Caco-2 (cell line): ENCODE data around the gene ZNF579. TPM values are rescaled to one million over a fixed set of nuclear protein-coding genes. Genes with fewer than 3 reads are reported as not detected.

ENCODE experiments used
- BruUV-seq: library from RNA; stranded (reverse); fragments of 400-500 nt; replicated peaks from 2 replicates; lab custom pipeline; 2021; lab: Mats Ljungman, UMichigan
- CTCF ChIA-PET: fragments of 300-600 bp; sonication (Branson Sonifier 250); formaldehyde crosslinking; loops from one replicate; lab custom pipeline; 2022; ENCODE audit warnings: antibody characterized with exemption; lab: Charles Lee
- POLR2A ChIA-PET: fragments of 300-600 bp; sonication (Branson Sonifier 250); formaldehyde crosslinking; loops from one replicate; lab custom pipeline; 2022; ENCODE audit warnings: antibody characterized with exemption; lab: Charles Lee
- DNase-seq, 2 experiments: peaks; one replicate each; pipeline versions ENCODE4 v3.0.0 to v3.0.0-alpha.2; 2020 to 2022
- H3K27me3 ChIP-seq: replicated peaks from 2 replicates; pipeline ENCODE4 v1.6.0; 2011; ENCODE audit warnings: low read length; ENCODE audit not compliant: control insufficient read depth, insufficient read depth
- H3K36me3 ChIP-seq: 2 replicates; pipeline ENCODE4 v1.5.1; 2011; ENCODE audit warnings: low read length; ENCODE audit not compliant: control insufficient read depth, insufficient read depth
- H3K4me1 ChIP-seq: fragments of 250-450 bp; sonication (Bioruptor Pico); 2 replicates; pipeline ENCODE4 v1.5.1; 2020; ENCODE audit warnings: mild to moderate bottlenecking
- H3K4me3 ChIP-seq: 2 replicates; pipeline ENCODE4 v1.5.1; 2011; ENCODE audit warnings: low read depth, mild to moderate bottlenecking, control low read depth, low read length
- H3K9me3 ChIP-seq: fragments of 250-450 bp; sonication (Bioruptor Pico); 2 replicates; pipeline ENCODE4 v1.5.1; 2020; ENCODE audit warnings: mild to moderate bottlenecking, moderate library complexity
- H3K27ac Mint-ChIP-seq: one replicate; pipeline ENCODE4 v1.8.0; 2022; ENCODE audit warnings: mixed read lengths; ENCODE audit not compliant: unreplicated experiment
- H3K27me3 Mint-ChIP-seq: one replicate; pipeline ENCODE4 v1.8.0; 2022; ENCODE audit warnings: mixed read lengths; ENCODE audit not compliant: insufficient read depth, unreplicated experiment
- H3K36me3 Mint-ChIP-seq: one replicate; pipeline ENCODE4 v1.8.0; 2022; ENCODE audit warnings: mild to moderate bottlenecking, mixed read lengths; ENCODE audit not compliant: insufficient read depth, unreplicated experiment
- H3K4me1 Mint-ChIP-seq: one replicate; pipeline ENCODE4 v1.8.0; 2022; ENCODE audit warnings: low read depth, mixed read lengths; ENCODE audit not compliant: unreplicated experiment
- H3K4me3 Mint-ChIP-seq: one replicate; pipeline ENCODE4 v1.8.0; 2022; ENCODE audit warnings: mild to moderate bottlenecking, moderate library complexity, mixed read lengths; ENCODE audit not compliant: unreplicated experiment
- H3K9me3 Mint-ChIP-seq: one replicate; pipeline ENCODE4 v1.8.0; 2022; ENCODE audit warnings: mixed read lengths; ENCODE audit not compliant: unreplicated experiment
- intact Hi-C: fragments of 100-400 bp; cut with micrococcal nuclease; formaldehyde crosslinking; loops from one replicate; pipeline ENCODE4 v1.10.0; 2022; ENCODE audit not compliant: unreplicated experiment
- total RNA-seq: library from RNA; stranded (reverse); gene quantifications from 2 replicates; pipeline ENCODE4 v1.2.3, GENCODE V29; 2022
- TF ChIP-seq, protein P1 (sequence below), 2 experiments: fragments of 200-600 bp in 1 of 2; IDR thresholded peaks; 1 replicate in 1 of 2; 2 replicates in 1 of 2; pipeline versions ENCODE4 v1.5.1 to v1.8.0; 2011 to 2022; ENCODE audit warnings: antibody characterized with exemption in 1 of 2, control low read depth in 1 of 2, inconsistent platforms in 1 of 2, low read depth in 1 of 2, low read length in 1 of 2, mild to moderate bottlenecking in 1 of 2, moderate library complexity in 1 of 2; ENCODE audit not compliant: insufficient read depth in 1 of 2, severe bottlenecking in 1 of 2, unreplicated experiment in 1 of 2

Gene ZNF579
- total RNA-seq, 1 experiment from 2014 or later: 30.4 TPM

DNA sequence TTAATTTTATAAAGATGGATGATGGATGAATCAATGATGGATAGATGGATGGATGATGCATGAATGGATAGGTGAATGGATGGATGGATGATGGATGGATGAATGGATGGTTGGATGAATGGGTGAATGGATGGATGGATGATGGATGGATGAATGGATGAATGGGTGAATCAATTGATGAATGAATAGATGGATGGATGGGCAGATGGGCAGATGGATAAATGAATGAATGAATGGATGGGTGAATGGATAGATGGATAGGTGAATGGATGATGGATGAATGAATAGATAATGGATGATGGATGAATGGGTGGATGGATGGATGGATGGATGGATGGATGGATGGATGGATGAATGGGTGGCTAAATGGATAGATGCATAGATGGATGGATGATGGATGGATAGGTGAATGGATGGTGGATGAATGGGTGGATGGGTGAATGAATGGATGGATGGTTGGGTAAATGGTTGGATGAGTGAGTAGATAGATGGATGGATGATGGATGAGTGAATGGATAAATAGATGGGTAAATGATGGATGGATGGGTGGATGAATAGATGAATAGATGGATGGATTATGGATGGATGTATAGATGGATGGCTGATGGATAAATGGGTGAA is 12.8 kb downstream of the ZNF579 start:
- TF ChIP-seq, protein P1, sequence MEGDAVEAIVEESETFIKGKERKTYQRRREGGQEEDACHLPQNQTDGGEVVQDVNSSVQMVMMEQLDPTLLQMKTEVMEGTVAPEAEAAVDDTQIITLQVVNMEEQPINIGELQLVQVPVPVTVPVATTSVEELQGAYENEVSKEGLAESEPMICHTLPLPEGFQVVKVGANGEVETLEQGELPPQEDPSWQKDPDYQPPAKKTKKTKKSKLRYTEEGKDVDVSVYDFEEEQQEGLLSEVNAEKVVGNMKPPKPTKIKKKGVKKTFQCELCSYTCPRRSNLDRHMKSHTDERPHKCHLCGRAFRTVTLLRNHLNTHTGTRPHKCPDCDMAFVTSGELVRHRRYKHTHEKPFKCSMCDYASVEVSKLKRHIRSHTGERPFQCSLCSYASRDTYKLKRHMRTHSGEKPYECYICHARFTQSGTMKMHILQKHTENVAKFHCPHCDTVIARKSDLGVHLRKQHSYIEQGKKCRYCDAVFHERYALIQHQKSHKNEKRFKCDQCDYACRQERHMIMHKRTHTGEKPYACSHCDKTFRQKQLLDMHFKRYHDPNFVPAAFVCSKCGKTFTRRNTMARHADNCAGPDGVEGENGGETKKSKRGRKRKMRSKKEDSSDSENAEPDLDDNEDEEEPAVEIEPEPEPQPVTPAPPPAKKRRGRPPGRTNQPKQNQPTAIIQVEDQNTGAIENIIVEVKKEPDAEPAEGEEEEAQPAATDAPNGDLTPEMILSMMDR (IDR thresholded peaks at IDR 0.05; ENCODE audit: insufficient read depth in 1 of 2, low read depth in 1 of 2, low read length in 1 of 2, severe bottlenecking in 1 of 2, unreplicated experiment in 1 of 2): no peak

DNA sequence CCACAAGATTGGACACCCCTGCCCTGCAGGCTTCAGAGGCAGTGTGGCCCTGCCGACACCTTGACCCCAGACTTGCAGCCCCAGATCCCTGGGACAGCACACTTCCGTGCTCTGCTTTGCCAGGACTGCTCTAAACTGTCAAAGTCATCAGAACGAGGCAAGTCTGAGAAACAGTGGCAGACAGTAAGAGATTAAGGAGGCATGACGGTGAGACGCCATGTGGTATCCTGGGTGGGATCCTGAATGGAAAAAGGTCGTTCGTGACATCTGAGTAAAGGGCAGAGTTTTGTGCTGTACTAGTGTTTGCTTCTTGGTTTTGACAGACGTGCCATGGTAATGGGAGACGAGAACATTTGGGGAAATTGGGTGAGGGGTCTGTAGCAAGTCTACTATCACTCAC is 13.8 kb downstream of the ZNF579 start:
- H3K4me3 ChIP-seq: no peak overlapping the region
- ChIA-PET POLR2A (no interaction called here), CTCF (no interaction called here)
- Mint-ChIP-seq H3K27me3 (no peaks in the 10 kb centered on the region), H3K36me3 (no peaks in the 10 kb centered on the region), H3K4me1 (no peaks in the 10 kb centered on the region), H3K9me3 (no peaks in the 10 kb centered on the region), H3K27ac (no peak overlapping the region), H3K4me3 (no peak overlapping the region)
- no peak for DNase-seq
- H3K9me3 ChIP-seq: no peaks in the 10 kb centered on the region
- no peaks in the 10 kb centered on the region for H3K36me3 ChIP-seq
- no TSS peak for BruUV-seq
- 0 out of 2 replicates have a peak, but pooled peaks cover 3% of the 10 kb centered on the region for H3K4me1 ChIP-seq
- intact Hi-C loops: no loop called here
- TF ChIP-seq, protein P1 (IDR thresholded peaks at IDR 0.05; ENCODE audit: insufficient read depth in 1 of 2, low read depth in 1 of 2, low read length in 1 of 2, severe bottlenecking in 1 of 2, unreplicated experiment in 1 of 2): no peak
- no peaks in the 10 kb centered on the region for H3K27me3 ChIP-seq

More for the DNA sequence above, 12.8 kb downstream of the ZNF579 start:
- no peaks in the 10 kb centered on the region for H3K27me3 Mint-ChIP-seq
- intact Hi-C loops: no loop called here
- no peaks in the 10 kb centered on the region for H3K36me3 Mint-ChIP-seq
- CTCF ChIA-PET: no interaction called here
- POLR2A ChIA-PET: no interaction called here
- no peaks in the 10 kb centered on the region for H3K36me3 ChIP-seq
- H3K4me1 Mint-ChIP-seq: no peaks in the 10 kb centered on the region
- H3K4me3 Mint-ChIP-seq: no peak overlapping the region
- no peak overlapping the region for H3K27ac Mint-ChIP-seq
- no peaks in the 10 kb centered on the region for H3K9me3 Mint-ChIP-seq
- H3K27me3 ChIP-seq: no peaks in the 10 kb centered on the region
- no peak for DNase-seq
- BruUV-seq: no TSS peak
- no peak overlapping the region for H3K4me3 ChIP-seq
- 0 out of 2 replicates have a peak, but pooled peaks cover 3% of the 10 kb centered on the region for H3K4me1 ChIP-seq
- no peaks in the 10 kb centered on the region for H3K9me3 ChIP-seq

DNA sequence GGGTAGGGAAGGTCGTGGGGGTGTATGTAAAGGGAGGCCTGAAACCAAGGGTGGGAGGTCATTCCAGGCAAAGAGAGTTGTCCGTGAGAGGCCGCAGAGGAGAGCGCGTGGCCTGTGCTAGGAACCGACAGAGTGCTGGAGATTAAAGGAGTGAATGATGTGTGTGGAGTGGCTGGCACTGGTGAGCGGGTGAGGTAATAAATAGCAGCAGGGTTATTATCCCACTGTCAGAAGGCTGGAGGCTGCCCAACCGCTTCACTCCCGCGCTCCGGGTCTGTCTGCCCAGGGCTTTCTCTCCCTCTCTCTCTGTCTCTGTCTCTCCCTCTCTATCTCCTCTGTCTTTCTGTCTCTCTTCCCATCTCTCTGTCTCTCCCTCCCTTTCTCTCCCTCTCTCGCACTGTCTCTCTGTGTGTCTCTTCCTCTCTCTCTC is 17.4 kb downstream of the ZNF579 start:
- no peaks in the 10 kb centered on the region for H3K27me3 ChIP-seq
- no peaks in the 10 kb centered on the region for H3K36me3 ChIP-seq
- TF ChIP-seq, protein P1 (IDR thresholded peaks at IDR 0.05; ENCODE audit: insufficient read depth in 1 of 2, low read depth in 1 of 2, low read length in 1 of 2, severe bottlenecking in 1 of 2, unreplicated experiment in 1 of 2): no peak
- no peak overlapping the region for H3K4me3 Mint-ChIP-seq
- H3K36me3 Mint-ChIP-seq: no peaks in the 10 kb centered on the region
- no peak for DNase-seq
- no peak overlapping the region for H3K4me3 ChIP-seq
- ChIA-PET POLR2A (no interaction called here), CTCF (no interaction called here)
- H3K4me1 ChIP-seq: 0 out of 2 replicates have a peak, but pooled peaks cover 3% of the 10 kb centered on the region
- intact Hi-C loops: no loop called here
- no peak overlapping the region for H3K27ac Mint-ChIP-seq
- no TSS peak for BruUV-seq
- H3K9me3 Mint-ChIP-seq: no peaks in the 10 kb centered on the region
- no peaks in the 10 kb centered on the region for H3K4me1 Mint-ChIP-seq
- no peaks in the 10 kb centered on the region for H3K9me3 ChIP-seq
- no peaks in the 10 kb centered on the region for H3K27me3 Mint-ChIP-seq
